ENCODE results near the gene SRSF9. TPM values are rescaled to one million over a fixed set of nuclear protein-coding genes. Genes with fewer than 3 reads are reported as not detected.

SRSF9 gene
- total and polyA plus RNA-seq, 12 donors: 25.4 to 54.7 (median 32.0) TPM

DNA sequence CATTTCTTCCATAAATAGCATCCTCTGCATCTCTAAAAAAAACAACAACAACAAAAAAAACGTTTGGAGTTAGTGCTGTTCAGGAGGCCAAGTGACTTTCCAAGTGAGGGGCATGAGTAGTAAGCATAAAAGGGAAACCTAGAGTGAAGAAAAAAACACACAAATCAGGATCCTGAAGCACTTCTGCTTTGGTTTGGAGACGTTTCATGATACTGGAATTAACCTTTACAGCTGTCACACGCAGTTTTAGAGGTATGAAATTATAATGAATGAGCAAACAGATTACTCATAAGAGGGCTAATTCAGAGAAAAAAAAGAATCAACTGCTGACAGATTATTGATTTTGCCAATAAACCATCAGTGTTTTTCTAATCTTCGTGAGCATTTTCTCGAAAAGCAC is 3.8 kb downstream of the SRSF9 start:
- Histone ChIP-seq H3K36me3 (peaks cover 0 to 71% (median 43%) of the 10 kb centered on the region in 9 donors), H3K9me3 (no peaks in the 10 kb centered on the region), H3K27ac (no peak overlapping the region), H3K4me1 (peaks cover 2 to 48% (median 35%) of the 10 kb centered on the region in 9 donors), H3K4me3 (no peak overlapping the region), H3K27me3 (no peaks in the 10 kb centered on the region)
- TF ChIP-seq CTCF (IDR thresholded peaks at IDR 0.05): no peak
- no peak for DNase-seq
- intact Hi-C loops (cut with DNase I): no loop called here
- WGBS, 2 donors: 52 to 53% methylated on average over 5 of the region's 5 CpGs
- no peak for ATAC-seq

GRCh38 chr12:120463712-120464111 is 5.8 kb downstream of the SRSF9 start:
- ATAC-seq: no peak
- peaks cover 0 to 91% (median 61%) of the 10 kb centered on the region in 9 donors for H3K36me3 ChIP-seq
- no peak overlapping the region for H3K27ac ChIP-seq
- intact Hi-C loops (cut with DNase I): no loop called here
- WGBS, 2 donors: 86 to 92% methylated on average over 5 of the region's 5 CpGs
- no peaks in the 10 kb centered on the region for H3K27me3 ChIP-seq
- H3K4me3 ChIP-seq: no peak overlapping the region
- peaks cover 0 to 37% (median 28%) of the 10 kb centered on the region in 9 donors for H3K4me1 ChIP-seq
- DNase-seq: no peak
- H3K9me3 ChIP-seq: no peaks in the 10 kb centered on the region
- TF ChIP-seq CTCF (IDR thresholded peaks at IDR 0.05): no peak

GRCh38 chr12:120462099-120462640 is 7.4 kb downstream of the SRSF9 start:
- peaks cover 0 to 21% (median 14%) of the 10 kb centered on the region in 9 donors for H3K4me1 ChIP-seq
- H3K4me3 ChIP-seq: no peak overlapping the region
- H3K27me3 ChIP-seq: no peaks in the 10 kb centered on the region
- H3K27ac ChIP-seq: no peak overlapping the region
- 82 to 84% methylated on average over 3 of the region's 3 CpGs for WGBS, 2 donors
- no peaks in the 10 kb centered on the region for H3K9me3 ChIP-seq
- intact Hi-C loops (cut with DNase I): no loop called here
- ATAC-seq: no peak
- peaks cover 0 to 100% (median 72%) of the 10 kb centered on the region in 9 donors for H3K36me3 ChIP-seq
- TF ChIP-seq CTCF (IDR thresholded peaks at IDR 0.05): no peak
- no peak for DNase-seq

GRCh38 chr12:120460157-120460556 is 9.4 kb downstream of the SRSF9 start:
- WGBS, 2 donors: 86 to 92% methylated on average over 3 of the region's 3 CpGs
- TF ChIP-seq CTCF (IDR thresholded peaks at IDR 0.05): no peak
- Histone ChIP-seq H3K27me3 (no peaks in the 10 kb centered on the region), H3K36me3 (peaks cover 0 to 100% (median 70%) of the 10 kb centered on the region in 9 donors), H3K9me3 (no peaks in the 10 kb centered on the region), H3K27ac (no peak overlapping the region), H3K4me3 (no peak overlapping the region), H3K4me1 (peaks cover 0 to 1% (median 0%) of the 10 kb centered on the region in 9 donors)
- ATAC-seq (no peak), DNase-seq (no peak)
- intact Hi-C loops (cut with DNase I): no loop called here

All from heart right ventricle (tissue), 16 donors.